Fibroblast of lung (primary cell): Measurements from ENCODE around the gene ZNF281.

Experiments
- CTCF ChIP-seq, 2 donors: IDR thresholded peaks in 1 of 2; conservative IDR thresholded peaks in 1 of 2; 1 replicate in 1 of 2; 2 replicates in 1 of 2; pipeline ENCODE4 v1.5.1; 2011 to 2012; ENCODE audit warnings: low read length in 2 of 2, control low read depth in 1 of 2, inconsistent platforms in 1 of 2, low read depth in 1 of 2, mild to moderate bottlenecking in 1 of 2
- EZH2 ChIP-seq: IDR thresholded peaks from 2 replicates; pipeline ENCODE4 v1.5.1; 2012; ENCODE audit warnings: low read length, control low read depth, mild to moderate bottlenecking; ENCODE audit errors: missing control alignments

- TF ChIP-seq CTCF (conservative IDR thresholded peaks at IDR 0.05 in 1 of 2, IDR thresholded peaks at IDR 0.05 in 1 of 2; ENCODE audit: low read depth in 1 of 2, low read length in 2 of 2) = no peak
- no peak for TF ChIP-seq EZH2
Observed at GRCh38 chr1:200445213-200445612, 35.4 kb upstream of the ZNF281 start.
